ENCODE results near the gene KRT72.

Gene KRT72

DNA sequence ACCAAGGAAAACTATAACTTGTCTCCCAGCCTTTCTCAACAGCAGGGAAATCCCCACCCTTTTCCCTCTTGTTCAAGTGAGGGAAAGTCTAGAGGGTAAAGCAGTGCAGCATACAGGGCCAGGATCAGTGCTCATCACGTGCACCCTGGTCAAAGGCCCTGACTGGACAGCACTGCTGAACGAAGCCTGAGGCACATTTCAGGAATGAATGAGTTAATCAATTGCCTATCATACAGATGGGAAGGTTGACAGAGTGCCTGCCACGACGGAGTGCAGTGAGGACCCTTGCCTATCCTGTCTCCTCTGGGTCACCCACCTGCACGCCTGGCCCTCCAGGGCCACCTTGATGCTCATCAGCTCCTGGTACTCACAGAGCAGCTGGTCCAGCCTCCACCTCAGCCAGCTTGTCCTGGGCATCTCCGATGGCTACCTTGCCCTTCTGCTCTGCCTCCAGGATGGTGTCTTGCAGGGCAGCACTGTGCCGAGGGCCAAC, 28.8 kb upstream of the KRT72 start:
- DNase-seq (ENCODE audit: low read depth in 3 of 3) = no peak

GRCh38 chr12:52629281-52630007, 28.2 kb upstream of the KRT72 start:
- no peak for DNase-seq (ENCODE audit: low read depth in 3 of 3)

- no peak for DNase-seq (ENCODE audit: low read depth in 3 of 3)
Measured at GRCh38 chr12:52628841-52629240, 27.6 kb upstream of the KRT72 start.

DNA sequence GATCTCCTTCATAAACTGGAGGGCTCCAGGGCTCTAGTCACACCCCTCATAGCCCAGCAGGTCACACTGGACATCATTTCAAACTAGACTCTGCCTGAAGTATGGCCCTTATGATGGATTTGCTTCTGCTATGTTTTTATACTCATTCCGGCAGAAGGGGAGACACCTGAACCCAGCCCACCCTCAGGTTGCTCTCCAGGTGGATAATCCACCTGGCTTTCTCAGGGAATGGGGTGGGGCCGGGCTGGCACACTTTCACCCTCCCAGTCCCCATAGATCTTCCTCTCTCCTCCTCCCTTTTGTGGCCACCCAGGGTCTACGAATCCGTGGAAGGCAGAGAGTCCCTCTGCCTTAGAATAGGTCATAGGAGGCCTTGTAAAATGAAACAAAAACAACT, 26.8 kb upstream of the KRT72 start:
- DNase-seq (ENCODE audit: low read depth in 3 of 3) = no peak

DNA sequence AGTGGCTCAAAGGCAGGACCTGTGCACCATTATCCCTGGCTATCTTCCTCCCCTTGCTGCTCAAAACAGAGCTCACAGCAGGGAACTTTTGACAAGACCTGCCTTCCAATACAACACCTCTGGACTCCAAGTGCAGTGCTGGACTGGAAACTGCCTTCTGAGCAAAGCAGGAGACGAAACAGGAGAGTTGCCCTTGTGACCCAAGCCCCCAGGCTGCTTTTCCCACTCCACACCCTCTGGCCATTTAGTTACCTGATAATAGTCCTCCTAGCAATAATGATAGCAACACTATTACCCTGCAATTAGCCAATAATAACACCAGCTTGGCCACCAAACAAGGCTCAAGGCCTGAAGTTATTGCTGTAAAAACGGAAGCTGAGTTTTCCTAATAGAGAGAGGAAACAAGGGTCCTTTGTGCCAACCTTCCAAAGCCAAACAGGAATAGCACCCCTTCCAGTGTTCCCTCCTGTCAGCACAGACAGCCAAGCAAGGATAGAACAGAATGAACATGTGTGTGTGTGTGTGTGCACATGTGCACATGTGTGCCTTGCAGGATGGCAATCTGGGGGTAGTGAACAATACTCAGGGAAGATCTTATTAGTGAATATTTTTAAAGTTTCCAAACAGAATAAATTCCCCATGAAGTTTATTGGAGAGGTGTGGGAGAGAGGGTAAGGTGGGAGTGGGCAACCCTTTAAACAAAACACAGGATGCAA, 26.3 kb upstream of the KRT72 start:
- no peak for DNase-seq (ENCODE audit: low read depth in 3 of 3)

DNA sequence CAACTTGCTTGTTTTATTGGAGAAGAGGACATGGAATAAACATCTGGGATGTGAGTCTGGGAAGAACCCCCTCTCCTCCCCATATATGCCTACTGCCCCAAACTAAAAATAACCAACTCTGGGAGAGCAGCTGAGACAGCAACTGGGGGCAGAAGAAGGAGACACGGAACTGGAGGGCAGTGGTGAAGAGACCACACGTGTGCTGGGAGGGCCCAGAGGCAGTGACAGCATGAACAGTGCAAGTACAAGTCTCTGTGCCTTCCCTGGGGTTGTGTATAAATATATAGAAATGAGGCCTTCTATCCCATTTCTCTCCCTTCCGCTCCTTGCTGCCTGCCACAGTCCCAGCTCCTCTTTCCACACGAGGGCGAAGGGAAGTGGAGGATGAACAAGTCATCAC, 21.1 kb upstream of the KRT72 start:
- no peak for DNase-seq (ENCODE audit: low read depth in 3 of 3)

DNA sequence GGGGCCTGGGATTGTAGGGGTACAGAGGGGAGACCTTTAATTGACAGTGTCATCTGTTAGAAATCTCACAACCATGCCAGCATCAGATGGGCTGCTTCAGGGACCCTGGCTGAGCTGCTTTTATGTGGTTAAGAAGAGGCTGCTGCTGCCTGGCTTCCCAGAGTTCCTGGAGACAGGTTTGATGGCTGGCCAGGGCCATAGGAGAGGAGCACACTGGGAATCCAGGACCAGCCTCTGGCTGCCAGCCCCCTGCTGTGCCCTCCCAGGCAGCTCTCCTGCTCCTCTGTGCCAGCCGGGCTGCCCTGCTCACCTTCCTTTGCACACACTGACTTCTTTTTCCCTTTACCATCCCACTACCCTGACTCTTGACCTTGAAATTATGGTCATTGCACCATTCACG, 17.6 kb upstream of the KRT72 start:
- no peak for DNase-seq (ENCODE audit: low read depth in 3 of 3)

DNA sequence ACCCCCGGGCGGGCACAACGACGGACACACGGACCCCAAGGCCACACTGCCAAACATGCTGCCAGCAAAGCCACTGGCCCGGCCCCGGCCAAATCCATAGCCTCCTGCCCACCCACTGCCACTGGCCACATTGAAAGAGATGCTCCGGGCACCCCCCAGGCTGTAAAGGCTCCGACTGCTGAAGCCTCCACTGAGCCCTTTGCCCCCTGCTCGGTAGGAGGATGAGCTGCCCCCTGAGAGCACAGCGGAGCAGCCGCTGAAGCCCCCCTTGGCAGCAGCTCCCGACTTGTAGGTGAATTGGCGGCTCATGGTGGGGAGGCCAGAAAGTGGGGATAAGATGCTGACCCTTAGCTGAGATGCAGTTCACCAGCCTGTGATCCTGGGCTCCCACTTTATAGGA, 17.0 kb upstream of the KRT72 start, which contains the start of gene KRT73:
TSS of gene KRT73 (minus strand) at position 344 of the 400 bp plus-strand sequence. CDS start at position 309, 35 bp downstream.
- no peak for DNase-seq (ENCODE audit: low read depth in 3 of 3)

DNA sequence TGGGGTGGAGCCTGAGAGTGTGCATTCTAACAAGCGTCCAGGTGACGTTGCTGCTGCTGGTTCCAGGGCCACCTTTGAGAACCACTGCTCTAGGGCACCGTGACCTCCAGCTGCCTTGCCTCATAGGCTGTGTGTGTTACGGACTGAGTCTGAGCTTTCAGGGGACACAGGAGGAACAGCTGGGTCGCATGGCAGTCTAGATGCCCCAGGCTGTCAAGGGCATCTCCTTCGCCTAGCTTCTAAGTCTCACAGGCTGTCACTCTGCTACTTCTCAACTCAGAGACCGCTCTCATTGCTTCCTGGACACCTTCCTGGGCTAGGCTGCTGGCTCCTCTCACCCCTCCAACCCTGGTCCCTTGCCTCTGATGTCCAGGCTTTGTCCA, 16.1 kb upstream of the KRT72 start:
- no peak for DNase-seq (ENCODE audit: low read depth in 3 of 3)

GRCh38 chr12:52616680-52617402, 15.6 kb upstream of the KRT72 start:
- DNase-seq (ENCODE audit: low read depth in 3 of 3) = no peak

GRCh38 chr12:52615912-52616311, 14.6 kb upstream of the KRT72 start:
- DNase-seq (ENCODE audit: low read depth in 3 of 3) = no peak

- no peak for DNase-seq (ENCODE audit: low read depth in 3 of 3)
Measured at GRCh38 chr12:52615208-52615868, 14.1 kb upstream of the KRT72 start.

- no peak for DNase-seq (ENCODE audit: low read depth in 3 of 3)
Measured at GRCh38 chr12:52614381-52615207, 13.3 kb upstream of the KRT72 start.

GRCh38 chr12:52613384-52614030, 12.2 kb upstream of the KRT72 start:
- no peak for DNase-seq (ENCODE audit: low read depth in 3 of 3)

- DNase-seq (ENCODE audit: low read depth in 3 of 3) = no peak
Measured at GRCh38 chr12:52612431-52613383, 11.4 kb upstream of the KRT72 start.

GRCh38 chr12:52611080-52611468, 9.8 kb upstream of the KRT72 start:
- no peak for DNase-seq (ENCODE audit: low read depth in 3 of 3)

DNA sequence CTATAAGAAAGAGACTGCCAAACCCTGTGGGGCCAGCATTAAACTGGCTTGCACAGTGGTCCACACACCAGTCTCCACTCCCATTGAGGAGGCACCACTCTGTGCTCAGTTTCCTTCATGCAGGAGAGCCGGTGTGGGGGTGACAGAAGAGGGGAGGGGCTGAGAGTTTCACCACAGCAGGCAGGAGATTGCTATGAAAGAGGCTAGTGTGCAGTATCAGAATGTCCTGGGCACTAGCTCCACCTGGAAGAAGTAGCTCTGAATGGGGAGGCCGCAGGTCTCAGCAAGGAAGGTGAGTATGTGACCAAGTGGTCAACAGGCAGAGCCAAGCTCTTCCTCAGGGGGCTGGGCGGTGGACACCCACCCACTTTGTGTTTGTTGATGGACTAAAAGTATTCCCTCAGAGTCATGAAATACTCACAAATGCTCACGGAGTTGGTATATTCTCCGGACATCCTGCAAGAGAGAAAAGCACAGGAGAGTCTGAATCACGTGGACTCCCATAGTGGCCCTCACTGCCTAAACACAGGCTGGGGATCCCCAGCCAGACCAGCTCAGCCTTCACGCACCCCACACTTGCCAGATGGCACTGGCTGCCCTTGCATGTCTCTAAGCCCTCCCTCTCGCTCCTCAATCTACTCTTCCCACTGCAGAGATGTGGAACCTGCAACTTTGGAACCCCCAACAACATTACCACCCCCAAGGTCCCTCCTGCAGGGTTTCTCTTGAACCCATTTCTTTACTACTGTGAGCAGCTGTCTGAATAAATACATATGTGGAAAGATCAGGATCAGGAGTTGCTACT, 7.8 kb upstream of the KRT72 start:
- no peak for DNase-seq (ENCODE audit: low read depth in 3 of 3)

DNA sequence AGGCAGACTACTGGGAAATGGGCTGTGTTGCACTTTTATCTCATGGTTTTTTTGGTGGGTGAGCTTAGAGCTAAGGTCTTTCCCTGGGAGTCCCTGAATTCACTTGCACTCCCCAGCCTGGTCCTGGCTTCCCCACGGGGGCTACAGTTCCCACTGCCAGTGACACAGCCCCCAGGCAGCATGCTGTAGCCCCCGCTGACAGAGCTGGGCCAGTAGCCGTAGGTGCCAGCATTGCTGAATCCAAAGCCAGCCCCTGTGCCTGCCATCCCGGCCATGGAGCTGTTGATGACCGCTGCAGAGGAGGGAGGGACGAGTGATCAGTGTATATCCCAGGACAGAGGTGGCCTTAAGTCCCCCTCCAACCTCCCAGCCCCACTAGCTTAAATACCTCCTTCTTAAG, 6.9 kb upstream of the KRT72 start:
- no peak for DNase-seq (ENCODE audit: low read depth in 3 of 3)

DNA sequence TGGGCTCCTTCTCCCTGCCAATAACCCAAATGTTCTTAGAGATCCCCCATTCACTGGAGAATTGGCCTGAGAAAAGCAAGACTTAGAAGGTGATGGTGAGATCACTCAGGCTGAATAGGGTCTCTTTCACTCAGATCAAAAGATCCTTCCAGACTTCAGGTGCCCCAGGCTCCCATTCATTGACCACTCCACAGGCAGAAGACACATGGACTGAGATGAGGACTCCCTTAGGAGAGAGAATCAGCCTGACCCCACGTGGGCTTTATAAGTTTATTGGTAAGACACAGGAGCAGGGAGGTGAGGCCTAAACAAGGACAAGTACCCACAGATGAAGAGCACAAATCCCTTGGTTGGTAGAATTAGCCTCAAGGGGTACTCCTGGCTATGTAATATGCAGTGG, 6.1 kb upstream of the KRT72 start:
- no peak for DNase-seq (ENCODE audit: low read depth in 3 of 3)

Data from stimulated activated CD4-positive, alpha-beta T cell treated with anti-CD3 and anti-CD28 coated beads, TNF-alpha, amount 100 ng/mL, for 24 hours (primary cell).